ENCODE results near the gene FBXO9. TPM values are rescaled to one million over a fixed set of nuclear protein-coding genes. Genes with fewer than 3 reads are reported as not detected.

FBXO9 gene
- total and polyA plus RNA-seq, 4 experiments from 2014 or later: 56.2 to 136 (median 93.4) TPM

DNA sequence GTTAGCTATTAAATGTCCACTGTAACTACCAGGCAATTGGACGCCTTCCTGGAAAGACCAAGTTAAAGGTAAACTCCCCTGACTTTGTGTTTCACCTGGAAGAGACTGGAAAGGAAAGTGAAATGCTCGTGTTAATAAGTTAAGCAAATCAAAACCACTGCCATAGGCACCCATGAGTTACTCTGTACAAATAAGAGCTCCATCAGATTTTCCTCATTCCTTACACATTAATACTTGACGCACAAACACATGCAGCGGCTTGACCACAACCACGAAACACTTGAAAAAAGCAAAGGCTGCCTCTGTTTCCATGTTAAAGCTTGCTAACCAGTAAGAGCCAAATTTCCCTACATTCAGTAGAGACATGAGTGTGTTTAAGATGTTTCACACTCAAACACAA, 63.6 kb downstream of the FBXO9 start:
- Mint-ChIP-seq H3K27ac (no peak overlapping the region), H3K4me1 (no peaks in the 10 kb centered on the region)

DNA sequence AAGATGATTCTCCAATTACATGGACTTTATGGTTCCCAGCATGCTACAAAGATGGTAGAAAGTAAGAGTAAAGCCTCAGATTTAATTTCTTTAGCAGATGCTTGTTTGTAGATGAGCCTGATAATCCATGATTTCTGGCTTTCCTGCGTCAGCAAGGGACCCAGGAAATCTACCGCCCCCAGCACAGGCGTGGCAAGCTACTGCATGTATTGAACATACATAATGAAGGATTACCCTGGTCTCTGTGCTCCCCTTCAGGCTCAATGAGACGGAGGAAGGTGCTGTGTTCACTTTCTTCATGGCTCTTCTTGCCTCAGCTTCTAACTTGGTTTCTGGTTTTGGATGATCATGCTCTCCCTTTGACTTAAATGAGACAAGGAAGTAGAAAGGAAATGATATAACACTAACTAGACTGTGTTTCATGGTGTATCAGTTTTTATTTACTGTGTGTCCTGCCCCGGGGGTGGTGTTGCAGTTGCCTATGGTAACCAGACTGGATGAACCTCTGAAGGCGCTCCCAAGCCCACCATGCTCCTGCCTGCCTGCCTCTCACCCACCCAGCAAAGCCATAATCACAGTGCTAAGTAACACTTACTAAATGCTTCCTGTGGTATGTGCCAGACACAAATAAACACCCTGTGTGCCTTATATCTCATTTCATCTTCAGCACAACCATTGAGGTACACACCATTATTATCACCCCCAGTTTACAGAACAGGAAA, 65.5 kb downstream of the FBXO9 start:
- Mint-ChIP-seq H3K4me1 (peaks cover 0 to 2% (median under 1%) of the 10 kb centered on the region in 4 donors), H3K36me3 (peaks cover 0 to 3% of the 10 kb centered on the region in 2 donors), H3K4me3 (no peak overlapping the region), H3K27me3 (peaks cover 18 to 22% of the 10 kb centered on the region in 2 donors), H3K9me3 (no peaks in the 10 kb centered on the region), H3K27ac (no peak overlapping the region)
- no peaks in the 10 kb centered on the region for H3K9me3 ChIP-seq (ENCODE audit: control insufficient read depth in 1 of 2, low read length in 2 of 2)
- H3K36me3 ChIP-seq (ENCODE audit: insufficient read depth, low read length): no peaks in the 10 kb centered on the region
- no peak overlapping the region for H3K4me3 ChIP-seq (ENCODE audit: low read length in 2 of 2)
- POLR2A ChIA-PET (ENCODE audit: partially characterized antibody): no interaction called here
- peaks cover 3% of the 10 kb centered on the region for H3K27me3 ChIP-seq (ENCODE audit: insufficient read depth, low read length)
- H3K27ac ChIP-seq (ENCODE audit: low read depth, low read length): no peak overlapping the region
- CTCF ChIA-PET (ENCODE audit: partially characterized antibody): no interaction called here
- H3K4me1 ChIP-seq (ENCODE audit: insufficient read depth, low read length): no peaks in the 10 kb centered on the region
- intact Hi-C loops (cut with micrococcal nuclease): no loop called here
- no peak for DNase-seq

More for the DNA sequence above, 63.6 kb downstream of the FBXO9 start:
- H3K36me3 Mint-ChIP-seq: peaks cover 0 to 3% of the 10 kb centered on the region in 2 donors
- H3K4me1 ChIP-seq (ENCODE audit: insufficient read depth, low read length): no peaks in the 10 kb centered on the region
- no peaks in the 10 kb centered on the region for H3K9me3 Mint-ChIP-seq
- DNase-seq: no peak
- intact Hi-C loops (cut with micrococcal nuclease): no loop called here
- ChIA-PET CTCF (ENCODE audit: partially characterized antibody) (no interaction called here), POLR2A (ENCODE audit: partially characterized antibody) (no interaction called here)
- no peaks in the 10 kb centered on the region for H3K36me3 ChIP-seq (ENCODE audit: insufficient read depth, low read length)
- H3K27me3 ChIP-seq (ENCODE audit: insufficient read depth, low read length): peaks cover 3% of the 10 kb centered on the region
- peaks cover 15 to 22% of the 10 kb centered on the region in 2 donors for H3K27me3 Mint-ChIP-seq
- H3K4me3 Mint-ChIP-seq: no peak overlapping the region
- H3K27ac ChIP-seq (ENCODE audit: low read depth, low read length): no peak overlapping the region
- no peak overlapping the region for H3K4me3 ChIP-seq (ENCODE audit: low read length in 2 of 2)
- no peaks in the 10 kb centered on the region for H3K9me3 ChIP-seq (ENCODE audit: control insufficient read depth in 1 of 2, low read length in 2 of 2)

DNA sequence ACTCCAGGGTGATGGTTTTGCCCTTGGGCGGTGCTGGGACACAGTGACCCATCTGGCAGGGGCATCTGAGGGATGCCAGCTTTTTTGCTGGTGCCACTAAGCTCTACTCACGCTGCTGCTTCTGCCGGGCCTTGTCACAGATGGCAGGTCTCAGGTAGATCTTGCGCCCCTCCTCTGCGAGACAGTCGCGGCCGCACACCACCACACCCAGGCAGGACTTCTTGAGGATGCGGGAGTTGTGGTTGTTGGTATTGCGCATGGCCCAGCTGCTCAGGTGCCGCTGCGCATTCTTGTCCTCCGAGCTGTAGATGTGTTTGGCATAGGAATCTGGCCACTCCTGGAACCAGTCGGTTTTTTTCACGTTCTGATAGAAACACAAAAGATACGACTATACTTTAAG, 68.8 kb downstream of the FBXO9 start:
- H3K27ac Mint-ChIP-seq: no peak overlapping the region
- CTCF ChIA-PET (ENCODE audit: partially characterized antibody): no interaction called here
- POLR2A ChIA-PET (ENCODE audit: partially characterized antibody): no interaction called here
- peaks cover 3% of the 10 kb centered on the region for H3K27me3 ChIP-seq (ENCODE audit: insufficient read depth, low read length)
- H3K4me1 Mint-ChIP-seq: peaks cover 0 to 2% (median under 1%) of the 10 kb centered on the region in 4 donors
- no peak overlapping the region for H3K27ac ChIP-seq (ENCODE audit: low read depth, low read length)
- H3K36me3 Mint-ChIP-seq: peaks cover 0 to 3% of the 10 kb centered on the region in 2 donors
- intact Hi-C loops (cut with micrococcal nuclease): no loop called here
- no peaks in the 10 kb centered on the region for H3K4me1 ChIP-seq (ENCODE audit: insufficient read depth, low read length)
- H3K4me3 ChIP-seq (ENCODE audit: low read length in 2 of 2): no peak overlapping the region
- H3K9me3 Mint-ChIP-seq: no peaks in the 10 kb centered on the region
- DNase-seq: peak in 1 of 5 donors; percentile 27
- H3K4me3 Mint-ChIP-seq: no peak overlapping the region
- no peaks in the 10 kb centered on the region for H3K36me3 ChIP-seq (ENCODE audit: insufficient read depth, low read length)
- H3K27me3 Mint-ChIP-seq: peaks cover 7 to 16% of the 10 kb centered on the region in 2 donors
- H3K9me3 ChIP-seq (ENCODE audit: control insufficient read depth in 1 of 2, low read length in 2 of 2): no peaks in the 10 kb centered on the region

DNA sequence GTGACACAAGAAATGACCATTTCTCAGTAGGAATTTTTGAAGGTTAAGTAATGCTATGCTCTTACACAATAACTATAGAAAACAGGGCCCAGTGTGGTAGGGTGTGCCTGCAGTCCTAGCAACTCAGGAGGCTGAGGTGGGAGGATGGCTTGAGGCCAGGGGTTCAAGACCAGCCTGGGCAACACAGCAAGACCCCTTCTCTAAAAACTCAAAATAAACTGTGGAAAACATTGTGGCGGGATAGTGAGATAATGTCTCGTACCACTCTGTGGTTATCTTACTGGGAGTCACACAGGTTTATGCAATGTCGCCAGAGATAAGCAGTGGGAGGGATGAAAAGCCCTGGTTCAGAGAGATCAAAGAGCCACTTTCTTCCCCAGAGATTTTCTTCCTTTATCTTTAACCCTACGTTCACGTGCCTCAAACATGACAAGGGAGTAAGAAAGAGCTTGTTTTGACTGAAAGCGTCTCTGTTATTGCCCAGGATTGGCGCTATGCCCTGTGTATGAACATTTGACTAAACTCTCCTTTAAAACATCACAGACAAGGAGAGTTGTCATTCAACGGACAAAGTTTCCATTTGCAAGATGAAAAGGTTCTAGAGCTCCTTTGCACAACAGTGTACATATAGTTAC, 69.5 kb downstream of the FBXO9 start:
- Histone ChIP-seq H3K27ac (ENCODE audit: low read depth, low read length) (no peak overlapping the region), H3K4me3 (ENCODE audit: low read length in 2 of 2) (no peak overlapping the region), H3K27me3 (ENCODE audit: insufficient read depth, low read length) (peaks cover 3% of the 10 kb centered on the region), H3K9me3 (ENCODE audit: control insufficient read depth in 1 of 2, low read length in 2 of 2) (no peaks in the 10 kb centered on the region), H3K36me3 (ENCODE audit: insufficient read depth, low read length) (no peaks in the 10 kb centered on the region), H3K4me1 (ENCODE audit: insufficient read depth, low read length) (no peaks in the 10 kb centered on the region)
- H3K36me3 Mint-ChIP-seq: peaks cover 0 to 3% of the 10 kb centered on the region in 2 donors
- no peak for DNase-seq
- intact Hi-C loops (cut with micrococcal nuclease): no loop called here
- peaks cover 0 to 2% (median under 1%) of the 10 kb centered on the region in 4 donors for H3K4me1 Mint-ChIP-seq
- ChIA-PET CTCF (ENCODE audit: partially characterized antibody) (no interaction called here), POLR2A (ENCODE audit: partially characterized antibody) (no interaction called here)
- no peak overlapping the region for H3K27ac Mint-ChIP-seq
- no peak overlapping the region for H3K4me3 Mint-ChIP-seq
- peaks cover 7 to 14% of the 10 kb centered on the region in 2 donors for H3K27me3 Mint-ChIP-seq
- H3K9me3 Mint-ChIP-seq: no peaks in the 10 kb centered on the region

DNA sequence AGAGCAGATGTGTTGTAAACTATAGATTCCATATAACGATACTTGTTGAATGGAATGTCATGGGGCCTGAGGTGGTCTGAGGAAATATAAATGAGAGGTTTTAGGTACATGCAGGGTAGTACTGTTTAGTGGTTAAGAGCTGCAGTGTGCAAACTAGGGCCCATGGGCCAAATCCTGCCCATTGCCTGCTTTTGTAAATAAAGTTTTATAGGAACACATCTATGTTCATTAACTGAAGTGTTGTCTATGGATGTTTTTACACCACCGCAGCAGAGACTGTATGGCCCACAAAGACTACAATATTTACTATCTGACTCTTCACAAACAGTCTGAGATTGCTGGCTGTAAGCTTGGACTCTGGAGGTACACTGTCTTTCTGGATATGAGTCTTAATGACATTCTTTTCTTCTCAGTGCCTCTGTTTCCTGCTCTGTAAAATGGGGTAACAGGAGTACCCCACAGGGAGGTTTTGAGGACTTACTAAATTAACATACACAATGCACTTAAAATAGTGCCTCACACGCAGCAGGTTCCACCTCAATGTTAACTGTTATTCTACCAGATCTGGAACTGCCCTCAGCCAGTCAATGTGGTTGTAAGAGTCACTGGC, 70.9 kb downstream of the FBXO9 start:
- H3K36me3 Mint-ChIP-seq: peaks cover 0 to 3% of the 10 kb centered on the region in 2 donors
- ChIA-PET POLR2A (ENCODE audit: partially characterized antibody) (no interaction called here), CTCF (ENCODE audit: partially characterized antibody) (no interaction called here)
- peaks cover 10 to 17% of the 10 kb centered on the region in 2 donors for H3K27me3 Mint-ChIP-seq
- no peak overlapping the region for H3K27ac Mint-ChIP-seq
- DNase-seq: no peak
- peaks cover 0 to 2% (median under 1%) of the 10 kb centered on the region in 4 donors for H3K4me1 Mint-ChIP-seq
- Histone ChIP-seq H3K4me1 (ENCODE audit: insufficient read depth, low read length) (no peaks in the 10 kb centered on the region), H3K27ac (ENCODE audit: low read depth, low read length) (no peak overlapping the region), H3K4me3 (ENCODE audit: low read length in 2 of 2) (no peak overlapping the region), H3K36me3 (ENCODE audit: insufficient read depth, low read length) (no peaks in the 10 kb centered on the region), H3K27me3 (ENCODE audit: insufficient read depth, low read length) (peaks cover 3% of the 10 kb centered on the region), H3K9me3 (ENCODE audit: control insufficient read depth in 1 of 2, low read length in 2 of 2) (no peaks in the 10 kb centered on the region)
- intact Hi-C loops (cut with micrococcal nuclease): no loop called here
- no peak overlapping the region for H3K4me3 Mint-ChIP-seq
- no peaks in the 10 kb centered on the region for H3K9me3 Mint-ChIP-seq

DNA sequence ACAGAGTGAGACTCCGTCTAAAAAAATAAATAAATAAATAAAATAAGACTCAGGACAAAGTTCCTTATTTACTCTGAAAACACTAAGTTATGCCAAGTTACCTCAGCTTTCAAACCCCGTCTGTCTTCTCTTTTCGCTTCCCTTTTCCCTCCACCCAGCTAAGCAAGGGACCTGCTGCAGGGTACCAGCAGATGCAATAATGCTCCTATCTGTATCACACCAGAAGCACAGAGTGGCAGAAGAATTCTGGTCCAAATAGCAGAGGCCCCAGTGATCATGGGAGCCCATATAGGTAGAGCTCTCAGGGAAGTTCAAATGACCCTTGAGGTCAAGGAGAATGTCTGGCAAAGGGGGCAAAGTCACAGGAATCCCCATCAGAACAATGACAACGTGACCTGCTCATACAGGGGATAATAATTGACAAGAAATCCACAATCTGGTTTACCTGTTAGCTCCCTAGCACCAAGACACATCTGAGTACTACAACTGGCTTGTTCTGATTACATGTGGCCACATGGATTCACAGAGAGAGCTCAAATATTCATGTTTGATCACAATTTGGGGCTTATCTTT, 74.7 kb downstream of the FBXO9 start:
- ChIA-PET CTCF (ENCODE audit: partially characterized antibody) (interaction anchor here (1.6 kb wide), 1 partner anchor 32 kb away, joined by 4 read pairs; no protein-coding TSS in a partner anchor), POLR2A (ENCODE audit: partially characterized antibody) (no interaction called here)
- Mint-ChIP-seq H3K4me1 (peaks cover 0 to 1% (median 0%) of the 10 kb centered on the region in 4 donors), H3K27ac (no peak overlapping the region), H3K9me3 (peaks cover 0 to 7% (median 0%) of the 10 kb centered on the region in 8 donors), H3K36me3 (no peaks in the 10 kb centered on the region), H3K27me3 (peaks cover 12 to 15% of the 10 kb centered on the region in 2 donors), H3K4me3 (no peak overlapping the region)
- no peak for DNase-seq
- Histone ChIP-seq H3K4me3 (ENCODE audit: low read length in 2 of 2) (no peak overlapping the region), H3K27ac (ENCODE audit: low read depth, low read length) (no peak overlapping the region), H3K4me1 (ENCODE audit: insufficient read depth, low read length) (no peaks in the 10 kb centered on the region), H3K9me3 (ENCODE audit: control insufficient read depth in 1 of 2, low read length in 2 of 2) (no peaks in the 10 kb centered on the region), H3K27me3 (ENCODE audit: insufficient read depth, low read length) (no peaks in the 10 kb centered on the region), H3K36me3 (ENCODE audit: insufficient read depth, low read length) (no peaks in the 10 kb centered on the region)
- intact Hi-C loops (cut with micrococcal nuclease): no loop called here

DNA sequence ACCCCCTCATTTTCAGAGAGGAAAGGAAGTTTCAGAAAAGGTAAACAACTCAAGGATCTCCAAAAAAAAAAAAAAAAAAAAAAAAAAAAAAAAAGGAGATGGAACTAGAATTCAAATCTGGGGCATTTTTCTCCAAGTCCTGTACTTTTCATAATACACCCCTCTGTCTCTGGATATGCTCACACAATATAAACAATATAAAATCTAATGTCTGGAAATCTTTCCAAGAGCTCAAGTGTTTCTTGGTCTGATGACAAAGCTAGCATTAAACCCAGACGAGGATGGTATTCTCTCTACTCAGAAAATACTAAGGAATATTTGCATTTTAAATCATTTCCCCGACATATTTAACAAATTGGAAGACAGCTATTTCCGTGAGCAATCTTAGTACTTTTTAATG, 77.6 kb downstream of the FBXO9 start:
- H3K36me3 ChIP-seq (ENCODE audit: insufficient read depth, low read length): no peaks in the 10 kb centered on the region
- H3K9me3 ChIP-seq (ENCODE audit: control insufficient read depth in 1 of 2, low read length in 2 of 2): no peaks in the 10 kb centered on the region
- DNase-seq: no peak
- peaks cover 8 to 18% of the 10 kb centered on the region in 2 donors for H3K27me3 Mint-ChIP-seq
- intact Hi-C loops (cut with micrococcal nuclease): no loop called here
- H3K27ac Mint-ChIP-seq: no peak overlapping the region
- H3K27ac ChIP-seq (ENCODE audit: low read depth, low read length): no peak overlapping the region
- H3K4me3 Mint-ChIP-seq: no peak overlapping the region
- no peaks in the 10 kb centered on the region for H3K27me3 ChIP-seq (ENCODE audit: insufficient read depth, low read length)
- no peak overlapping the region for H3K4me3 ChIP-seq (ENCODE audit: low read length in 2 of 2)
- no peaks in the 10 kb centered on the region for H3K4me1 ChIP-seq (ENCODE audit: insufficient read depth, low read length)
- H3K36me3 Mint-ChIP-seq: no peaks in the 10 kb centered on the region
- ChIA-PET POLR2A (ENCODE audit: partially characterized antibody) (no interaction called here), CTCF (ENCODE audit: partially characterized antibody) (no interaction called here)
- peaks cover 0 to 1% (median 0%) of the 10 kb centered on the region in 4 donors for H3K4me1 Mint-ChIP-seq
- peaks cover 0 to 7% (median 0%) of the 10 kb centered on the region in 8 donors for H3K9me3 Mint-ChIP-seq
